Activated CD8-positive, alpha-beta memory T cell treated with anti-CD3 and anti-CD28 coated beads, Interleukin-2, amount 10 ng/mL, durations not matched to agents 7 days and 5 days (primary cell): ENCODE results near the gene GCNT3. TPM values are rescaled to one million over a fixed set of nuclear protein-coding genes. Genes with fewer than 3 reads are reported as not detected.
A peak's percentile ranks its signal among the peaks of the same experiment; 100 is the strongest.

Experiments
- ATAC-seq: fragments of 150-1000 bp; cut with Tn5 transposase; one replicate; pipeline ENCODE4 v1.10.0; 2021; ENCODE audit warnings: moderate library complexity
- CTCF ChIA-PET: fragments of 350-600 bp; sonication (Branson Sonifier 250); formaldehyde crosslinking; loops from one replicate; lab custom pipeline; 2021; ENCODE audit warnings: antibody characterized with exemption; lab: Charles Lee
- DNase-seq: peaks from one replicate; pipeline ENCODE4 v3.0.0-alpha.2; 2020
- H3K27ac Mint-ChIP-seq: one replicate; pipeline ENCODE4 v1.8.0; 2021; ENCODE audit warnings: mild to moderate bottlenecking, mixed read lengths
- H3K27me3 Mint-ChIP-seq: one replicate; pipeline ENCODE4 v1.8.0; 2021; ENCODE audit warnings: mixed read lengths
- H3K36me3 Mint-ChIP-seq: one replicate; pipeline ENCODE4 v1.8.0; 2021; ENCODE audit warnings: mild to moderate bottlenecking, mixed read lengths
- H3K4me1 Mint-ChIP-seq: one replicate; pipeline ENCODE4 v1.8.0; 2021; ENCODE audit warnings: mixed read lengths
- H3K4me3 Mint-ChIP-seq: one replicate; pipeline ENCODE4 v1.8.0; 2021; ENCODE audit warnings: mild to moderate bottlenecking, moderate library complexity, mixed read lengths
- H3K9me3 Mint-ChIP-seq: one replicate; pipeline ENCODE4 v1.8.0; 2022; ENCODE audit warnings: low read depth, mixed read lengths
- total RNA-seq, 2 experiments: library from RNA; stranded (reverse); gene quantifications; one replicate each; pipeline ENCODE4 v1.2.3, GENCODE V29; 2021

GCNT3 gene, protein sequence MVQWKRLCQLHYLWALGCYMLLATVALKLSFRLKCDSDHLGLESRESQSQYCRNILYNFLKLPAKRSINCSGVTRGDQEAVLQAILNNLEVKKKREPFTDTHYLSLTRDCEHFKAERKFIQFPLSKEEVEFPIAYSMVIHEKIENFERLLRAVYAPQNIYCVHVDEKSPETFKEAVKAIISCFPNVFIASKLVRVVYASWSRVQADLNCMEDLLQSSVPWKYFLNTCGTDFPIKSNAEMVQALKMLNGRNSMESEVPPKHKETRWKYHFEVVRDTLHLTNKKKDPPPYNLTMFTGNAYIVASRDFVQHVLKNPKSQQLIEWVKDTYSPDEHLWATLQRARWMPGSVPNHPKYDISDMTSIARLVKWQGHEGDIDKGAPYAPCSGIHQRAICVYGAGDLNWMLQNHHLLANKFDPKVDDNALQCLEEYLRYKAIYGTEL
- total RNA-seq: not detected

DNA sequence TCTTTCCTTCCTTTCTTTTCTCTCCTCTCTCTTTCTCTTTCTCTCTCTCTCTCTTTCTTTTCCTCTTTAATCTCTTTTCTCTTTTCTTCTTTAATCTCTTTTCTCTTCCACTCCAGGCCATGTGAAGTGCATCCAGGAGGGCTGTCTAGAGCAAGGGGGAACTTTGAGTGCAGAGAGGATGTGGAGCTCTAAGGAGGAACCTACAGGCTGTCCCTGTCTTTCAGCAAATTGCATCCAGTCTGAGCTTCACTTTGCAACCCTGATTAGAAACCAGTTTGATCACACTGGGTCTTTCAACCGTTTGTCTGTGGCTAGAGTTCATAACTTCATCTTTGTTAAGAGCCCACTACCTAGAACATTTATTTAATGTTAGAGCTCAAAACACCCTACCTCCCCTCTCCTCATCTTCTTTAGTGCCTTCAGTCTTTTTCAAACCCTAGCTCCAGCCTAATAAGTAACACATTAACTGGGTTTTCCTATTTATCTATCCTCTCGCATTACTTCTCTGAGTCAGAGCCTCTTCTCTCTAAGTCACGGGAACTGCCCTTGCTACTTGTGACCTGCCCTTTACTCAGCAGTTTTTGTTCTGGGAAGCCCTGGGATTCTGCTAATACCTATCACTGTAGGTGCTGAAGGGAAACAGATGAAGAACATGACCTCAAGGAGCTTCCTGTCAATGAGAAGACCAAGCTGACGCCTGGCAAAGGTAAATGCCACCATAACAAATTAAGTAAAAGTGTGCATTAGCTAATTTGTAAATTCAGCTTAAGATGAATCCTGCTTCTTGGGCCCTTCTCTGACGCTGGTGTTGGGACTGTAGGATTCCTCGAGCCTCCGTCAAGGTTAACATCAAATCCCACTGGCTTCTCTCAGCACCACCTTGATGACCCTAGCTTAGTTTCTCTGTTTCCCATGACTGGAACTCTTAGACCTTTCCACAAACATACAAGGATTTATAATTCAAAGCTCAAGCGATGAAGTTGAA lies at the start of gene GCNT3:
TSS of gene GCNT3 (plus strand) at position 508 of the 985 bp plus-strand sequence. CDS start 6,456 bp downstream, outside the sequence.
- Mint-ChIP-seq H3K9me3 (peaks cover 7% of the 10 kb centered on the region), H3K4me3 (no peak within 1 kb of the TSS), H3K27ac (no peak within 1 kb of the TSS), H3K4me1 (peaks cover 3% of the 10 kb centered on the region), H3K27me3 (peaks cover 39% of the 10 kb centered on the region), H3K36me3 (peaks cover 3% of the 10 kb centered on the region)
- ATAC-seq (no peak), DNase-seq (no peak)
- CTCF ChIA-PET: interaction anchor here (1.5 to 1.7 kb wide), 2 partner anchors 79 to 82 kb away, joined by 5 read pairs; no protein-coding TSS in a partner anchor

DNA sequence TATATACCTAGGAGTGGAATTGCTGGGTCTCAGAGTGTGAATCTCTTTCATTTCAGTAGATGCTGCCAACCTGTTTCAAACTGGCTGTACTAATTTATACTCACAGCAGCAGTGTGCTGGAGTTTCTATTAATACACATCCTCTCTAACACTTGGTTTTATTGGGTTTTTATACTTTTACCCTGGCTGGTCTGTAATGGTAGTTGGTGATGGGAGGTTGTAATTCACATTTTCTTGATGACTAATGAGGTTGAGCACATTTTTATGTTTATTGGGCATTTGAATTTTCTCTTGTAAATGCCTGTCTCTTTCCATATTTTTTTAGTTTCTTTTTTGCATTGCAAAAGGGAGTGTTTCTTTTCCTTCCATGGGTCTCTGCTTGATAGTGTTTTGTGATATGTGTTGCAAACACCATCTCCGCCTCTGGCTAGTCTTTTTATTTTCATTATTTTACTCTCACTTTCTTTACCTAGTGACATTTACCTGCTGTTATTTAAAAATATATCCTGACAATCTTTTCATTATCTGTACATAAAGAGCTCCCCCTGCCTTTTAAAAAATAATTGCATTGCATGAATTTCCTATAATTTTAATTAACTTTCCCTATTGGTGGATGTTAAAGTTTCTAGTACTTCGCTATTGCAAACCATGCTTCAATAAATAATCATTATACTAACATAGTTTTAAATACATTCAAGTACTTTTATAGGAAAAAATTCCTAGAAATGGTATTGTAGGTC lies 49.0 kb upstream of the GCNT3 start:
- H3K9me3 Mint-ChIP-seq: no peaks in the 10 kb centered on the region
- no peak for DNase-seq
- H3K4me3 Mint-ChIP-seq: no peak overlapping the region
- H3K27ac Mint-ChIP-seq: no peak overlapping the region
- no peaks in the 10 kb centered on the region for H3K36me3 Mint-ChIP-seq
- no peak for ATAC-seq
- peaks cover 26% of the 10 kb centered on the region for H3K27me3 Mint-ChIP-seq
- peaks cover 7% of the 10 kb centered on the region for H3K4me1 Mint-ChIP-seq
- CTCF ChIA-PET: no interaction called here

DNA sequence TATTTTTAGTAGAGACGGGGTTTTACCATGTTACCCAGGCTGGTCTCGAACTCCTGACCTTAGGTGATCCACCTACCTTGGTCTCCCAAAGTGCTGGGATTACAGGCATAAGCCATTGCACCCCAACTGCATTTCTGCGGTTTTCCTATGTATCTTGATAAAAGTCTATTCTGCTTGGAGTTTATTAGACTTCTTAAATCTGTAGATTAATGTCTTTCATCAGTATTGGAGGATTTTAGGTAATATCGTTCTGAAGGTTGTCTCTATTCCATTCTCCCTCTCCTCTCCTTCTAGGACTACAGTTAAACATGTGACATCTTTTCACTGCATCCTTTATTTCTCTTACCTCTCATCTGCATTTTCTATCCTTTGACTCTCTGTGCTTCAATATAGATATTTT lies 46.3 kb upstream of the GCNT3 start:
- H3K27me3 Mint-ChIP-seq: peaks cover 20% of the 10 kb centered on the region
- no peaks in the 10 kb centered on the region for H3K36me3 Mint-ChIP-seq
- CTCF ChIA-PET: no interaction called here
- no peaks in the 10 kb centered on the region for H3K9me3 Mint-ChIP-seq
- ATAC-seq (no peak), DNase-seq (no peak)
- H3K4me3 Mint-ChIP-seq: no peak overlapping the region
- H3K27ac Mint-ChIP-seq: no peak overlapping the region
- peaks cover 21% of the 10 kb centered on the region for H3K4me1 Mint-ChIP-seq

DNA sequence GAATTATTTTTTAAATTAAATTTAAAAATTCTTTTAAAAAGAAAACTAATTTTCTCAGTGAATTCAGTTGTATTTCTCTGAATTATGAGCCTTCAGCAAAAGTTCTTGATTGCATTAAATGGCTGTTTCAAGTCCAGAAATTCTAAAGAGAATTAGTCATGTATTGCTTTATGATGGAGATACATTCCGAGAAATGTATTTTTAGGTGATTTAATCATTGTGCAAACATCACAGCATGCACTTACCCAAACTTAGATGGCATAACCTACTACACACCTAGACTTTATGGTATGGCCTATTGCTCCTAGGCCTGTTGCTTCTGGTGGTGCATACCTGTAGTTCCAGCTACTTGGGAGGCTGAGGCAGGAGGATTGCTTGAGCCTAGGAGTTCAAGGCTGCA lies 44.3 kb upstream of the GCNT3 start:
- no peaks in the 10 kb centered on the region for H3K36me3 Mint-ChIP-seq
- H3K27ac Mint-ChIP-seq: no peak overlapping the region
- DNase-seq (no peak), ATAC-seq (no peak)
- peaks cover 19% of the 10 kb centered on the region for H3K27me3 Mint-ChIP-seq
- H3K9me3 Mint-ChIP-seq: no peaks in the 10 kb centered on the region
- CTCF ChIA-PET: no interaction called here
- H3K4me3 Mint-ChIP-seq: no peak overlapping the region
- H3K4me1 Mint-ChIP-seq: peaks cover 24% of the 10 kb centered on the region

DNA sequence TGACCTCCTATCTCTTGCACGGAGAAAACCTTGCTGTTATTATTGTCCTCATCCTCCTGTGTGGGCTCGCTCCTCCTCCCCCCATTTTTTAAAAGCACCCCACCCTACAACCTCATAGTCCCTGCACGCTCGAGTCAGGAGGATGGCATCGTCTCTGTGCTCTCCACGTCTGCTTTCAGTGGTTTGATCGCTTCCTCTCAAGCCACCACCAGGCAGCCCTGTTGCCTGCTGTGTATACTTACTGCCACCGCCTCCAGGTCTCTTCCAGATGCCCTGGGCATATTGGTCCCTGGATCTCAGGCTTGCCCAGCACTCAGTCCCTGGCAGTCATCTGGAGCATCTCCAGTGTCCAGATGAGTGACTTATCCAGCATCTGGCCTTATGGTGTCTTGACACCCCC lies 42.1 kb upstream of the GCNT3 start:
- CTCF ChIA-PET: no interaction called here
- Mint-ChIP-seq H3K4me3 (no peak overlapping the region), H3K36me3 (no peaks in the 10 kb centered on the region), H3K27ac (no peak overlapping the region), H3K4me1 (peaks cover 20% of the 10 kb centered on the region), H3K27me3 (peaks cover 10% of the 10 kb centered on the region), H3K9me3 (no peaks in the 10 kb centered on the region)
- ATAC-seq: peak; percentile 68
- DNase-seq: peak; percentile 58

DNA sequence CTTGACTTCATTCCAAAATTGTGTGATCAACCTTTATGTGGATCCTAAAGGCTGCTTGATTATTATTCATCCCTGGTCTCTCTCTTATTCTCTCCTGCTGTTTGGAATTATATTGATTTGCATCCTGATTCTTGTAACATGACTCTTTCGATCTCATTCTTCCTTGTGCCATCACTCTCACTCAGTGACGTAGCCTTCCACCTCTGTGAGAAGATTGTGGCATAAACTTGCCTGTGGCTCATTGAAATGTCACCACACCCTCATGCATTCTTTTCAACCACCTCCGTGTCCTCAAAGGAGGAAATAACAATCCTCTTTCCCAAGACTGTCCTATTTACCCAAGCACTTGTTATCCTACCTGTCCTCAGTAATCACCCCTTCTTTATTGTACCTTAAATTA lies 41.3 kb upstream of the GCNT3 start:
- CTCF ChIA-PET: interaction anchor here (0.6 kb wide), 1 partner anchor 151 kb away, joined by 4 read pairs; no protein-coding TSS in a partner anchor
- ATAC-seq: no peak

DNA sequence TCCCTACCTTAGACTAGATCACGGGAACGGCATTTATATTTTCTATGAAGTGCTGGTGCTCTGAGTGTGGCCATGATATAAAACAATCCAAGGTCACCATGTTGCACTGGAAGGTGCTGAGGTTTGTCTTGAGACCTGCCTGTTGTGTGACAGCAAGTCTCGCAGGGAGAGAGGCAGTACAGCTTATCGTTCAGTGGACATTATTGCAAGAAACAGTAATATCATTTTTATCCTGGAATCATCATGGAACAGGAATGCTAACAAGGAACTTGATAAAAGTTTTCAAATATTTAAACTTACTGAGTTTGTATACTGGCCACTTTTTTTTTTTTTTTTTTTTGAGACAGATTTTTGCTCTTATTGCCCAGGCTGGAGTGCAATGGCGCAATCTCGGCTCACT lies 40.0 kb upstream of the GCNT3 start:
- Mint-ChIP-seq H3K27me3 (peaks cover 2% of the 10 kb centered on the region), H3K36me3 (no peaks in the 10 kb centered on the region), H3K4me3 (no peak overlapping the region), H3K9me3 (no peaks in the 10 kb centered on the region), H3K27ac (no peak overlapping the region), H3K4me1 (peaks cover 20% of the 10 kb centered on the region)
- DNase-seq: no peak
- CTCF ChIA-PET: interaction anchor here (0.7 kb wide), 1 partner anchor 41 kb away, joined by 3 read pairs; no protein-coding TSS in a partner anchor
- no peak for ATAC-seq

More for the DNA sequence above, 41.3 kb upstream of the GCNT3 start:
- peaks cover 20% of the 10 kb centered on the region for H3K4me1 Mint-ChIP-seq
- DNase-seq: no peak
- peaks cover 8% of the 10 kb centered on the region for H3K27me3 Mint-ChIP-seq
- H3K4me3 Mint-ChIP-seq: no peak overlapping the region
- H3K9me3 Mint-ChIP-seq: no peaks in the 10 kb centered on the region
- H3K36me3 Mint-ChIP-seq: no peaks in the 10 kb centered on the region
- no peak overlapping the region for H3K27ac Mint-ChIP-seq

DNA sequence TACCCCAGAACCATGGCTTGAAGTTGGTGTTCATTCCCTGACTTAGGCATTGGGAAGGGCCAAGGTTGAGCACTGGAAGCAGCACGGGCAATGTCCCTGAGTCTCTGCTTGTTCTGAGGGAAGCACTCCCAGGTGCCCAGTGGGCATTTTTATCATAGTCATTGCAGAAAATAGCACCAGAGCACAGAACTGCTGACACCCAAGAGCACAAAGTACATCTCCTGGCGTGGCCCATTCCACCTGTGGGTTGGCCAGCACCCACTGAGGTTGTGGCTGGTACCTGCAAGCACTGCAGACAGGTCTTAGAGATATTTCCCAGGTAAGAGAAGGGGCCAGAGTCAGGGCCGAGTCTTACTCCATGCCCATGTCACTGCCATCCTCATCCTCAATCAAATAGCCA lies 28.5 kb upstream of the GCNT3 start:
- no peaks in the 10 kb centered on the region for H3K9me3 Mint-ChIP-seq
- CTCF ChIA-PET: no interaction called here
- DNase-seq: no peak
- H3K4me3 Mint-ChIP-seq: no peak overlapping the region
- no peak overlapping the region for H3K27ac Mint-ChIP-seq
- H3K4me1 Mint-ChIP-seq: peaks cover 9% of the 10 kb centered on the region
- peaks cover 6% of the 10 kb centered on the region for H3K27me3 Mint-ChIP-seq
- H3K36me3 Mint-ChIP-seq: no peaks in the 10 kb centered on the region
- ATAC-seq: no peak

DNA sequence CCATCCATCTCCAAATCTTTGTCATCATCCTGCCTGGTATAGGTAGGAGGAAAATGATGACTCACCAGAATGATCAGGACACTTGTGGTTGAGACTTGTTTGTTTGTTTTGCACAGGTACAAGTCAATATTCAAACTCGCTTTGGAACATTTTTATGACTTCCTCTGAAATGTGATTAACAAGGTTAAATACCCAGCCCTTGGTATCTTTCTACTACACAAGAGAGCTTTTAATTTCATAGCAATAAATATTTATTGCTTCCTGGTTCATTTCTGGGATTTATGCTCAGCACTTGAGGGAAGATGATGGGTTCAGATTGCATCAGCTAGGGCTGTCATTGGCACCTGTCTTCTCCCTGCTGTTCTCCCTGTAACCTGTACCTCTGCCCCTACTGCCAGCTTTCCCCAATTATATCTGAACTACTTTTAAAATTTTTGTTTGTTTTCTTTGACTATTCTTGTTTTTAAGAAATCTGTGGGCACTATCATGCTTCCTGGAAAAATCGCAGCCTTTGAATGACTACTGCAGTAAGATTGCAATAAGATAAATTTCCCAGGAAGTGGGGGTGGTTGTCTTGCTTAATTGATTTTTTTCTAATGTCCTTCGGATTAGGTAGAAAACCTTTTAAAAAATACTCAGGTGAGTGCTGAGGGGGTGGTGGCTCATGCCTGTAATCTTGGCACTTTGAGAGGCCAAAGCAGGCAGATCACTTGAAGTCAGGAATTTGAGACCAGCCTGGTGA lies 24.3 kb upstream of the GCNT3 start:
- H3K27ac Mint-ChIP-seq: no peak overlapping the region
- no peak overlapping the region for H3K4me3 Mint-ChIP-seq
- ATAC-seq (no peak), DNase-seq (no peak)
- H3K27me3 Mint-ChIP-seq: peaks cover 1% of the 10 kb centered on the region
- peaks cover 31% of the 10 kb centered on the region for H3K4me1 Mint-ChIP-seq
- CTCF ChIA-PET: interaction anchor here (0.6 to 1.8 kb wide), 2 partner anchors 55 to 691 kb away, joined by 3 to 9 read pairs; no protein-coding TSS in a partner anchor
- H3K36me3 Mint-ChIP-seq: peaks cover 1% of the 10 kb centered on the region
- no peaks in the 10 kb centered on the region for H3K9me3 Mint-ChIP-seq

DNA sequence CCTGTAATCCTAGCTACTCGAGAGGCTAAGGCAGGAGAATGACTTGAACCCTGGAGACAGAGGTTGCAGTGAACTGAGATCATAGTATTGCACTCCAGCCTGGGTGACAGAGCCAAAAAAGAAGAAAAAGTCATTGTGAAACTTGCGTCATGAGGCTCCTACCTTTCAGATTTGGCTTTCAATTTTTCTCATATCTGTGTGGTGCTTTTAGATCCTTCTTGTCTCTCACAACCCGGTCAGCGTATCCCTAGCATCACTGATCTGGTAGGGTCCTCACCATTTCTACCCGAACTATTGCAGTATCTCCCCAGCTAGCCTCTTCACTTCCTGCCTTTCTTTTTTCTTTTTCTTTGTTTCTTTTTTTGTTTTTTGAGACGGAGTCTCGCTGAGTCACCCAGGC lies 21.6 kb upstream of the GCNT3 start:
- peak overlapping the region; percentile 71 for H3K4me3 Mint-ChIP-seq
- peak; percentile 80 for ATAC-seq
- DNase-seq: peak; percentile 52
- CTCF ChIA-PET: interaction anchor here (0.6 to 1.6 kb wide), 3 partner anchors 57 to 100 kb away, joined by 3 to 7 read pairs (median 3); no protein-coding TSS in a partner anchor
- H3K4me1 Mint-ChIP-seq: peaks cover 31% of the 10 kb centered on the region
- peak overlapping the region; percentile 96 for H3K27ac Mint-ChIP-seq
- peaks cover 1% of the 10 kb centered on the region for H3K36me3 Mint-ChIP-seq
- peaks cover 2% of the 10 kb centered on the region for H3K27me3 Mint-ChIP-seq
- H3K9me3 Mint-ChIP-seq: no peaks in the 10 kb centered on the region

DNA sequence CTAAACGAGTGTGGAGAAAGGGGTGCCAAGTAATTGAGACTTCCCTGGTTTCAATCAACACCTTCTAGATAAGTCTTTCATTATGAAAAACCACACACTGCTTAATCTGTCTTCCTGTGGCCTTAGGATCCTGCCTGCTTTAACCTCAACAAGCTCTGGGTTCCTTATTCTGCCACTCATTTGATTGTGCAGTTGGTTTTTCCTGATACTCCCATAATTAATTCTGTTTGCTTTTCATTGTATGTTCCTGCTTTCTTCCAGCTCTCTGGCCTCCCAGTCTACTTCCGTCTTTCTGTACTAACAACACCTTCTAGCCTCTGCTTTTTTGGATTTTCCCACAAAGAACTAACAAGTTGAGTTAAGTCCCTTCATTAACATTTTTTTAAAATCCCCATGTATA lies 20.2 kb upstream of the GCNT3 start:
- Mint-ChIP-seq H3K9me3 (no peaks in the 10 kb centered on the region), H3K27ac (peak overlapping the region; percentile 47), H3K4me3 (no peak overlapping the region), H3K27me3 (peaks cover 2% of the 10 kb centered on the region), H3K36me3 (peaks cover 1% of the 10 kb centered on the region), H3K4me1 (peaks cover 31% of the 10 kb centered on the region)
- DNase-seq: no peak
- CTCF ChIA-PET: interaction anchor here (0.7 to 1.6 kb wide), 3 partner anchors 58 to 612 kb away, joined by 3 to 7 read pairs (median 3); partner anchors contain the start of gene GTF2A2
- no peak for ATAC-seq

DNA sequence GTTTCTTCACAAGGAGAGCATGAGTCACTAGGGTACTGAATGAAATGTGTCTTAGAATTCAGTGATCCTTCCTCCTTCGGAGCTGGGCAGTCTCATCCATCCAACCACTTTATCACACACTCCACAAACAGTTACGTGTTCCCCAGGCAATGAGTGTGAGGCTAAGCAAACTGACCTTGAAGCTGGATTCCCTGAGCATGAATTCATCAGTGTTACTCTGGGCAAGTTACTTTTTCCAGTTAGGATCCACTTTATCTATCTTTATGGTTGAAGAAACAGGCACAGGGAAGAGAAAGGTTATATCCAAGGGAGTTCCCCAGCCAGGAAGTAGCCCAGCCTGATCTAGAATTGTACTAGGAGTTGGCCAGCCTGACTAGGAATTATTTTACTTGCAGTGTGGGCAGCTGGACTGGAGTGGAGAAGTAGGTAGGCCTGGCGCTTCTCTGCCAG lies 17.1 kb upstream of the GCNT3 start:
- H3K4me3 Mint-ChIP-seq: no peak overlapping the region
- no peak overlapping the region for H3K27ac Mint-ChIP-seq
- CTCF ChIA-PET: interaction anchor here (0.7 to 0.9 kb wide), 2 partner anchors 26 to 306 kb away, joined by 3 read pairs; no protein-coding TSS in a partner anchor

More for the DNA sequence above, 17.1 kb upstream of the GCNT3 start:
- no peaks in the 10 kb centered on the region for H3K9me3 Mint-ChIP-seq
- peaks cover 14% of the 10 kb centered on the region for H3K27me3 Mint-ChIP-seq
- peaks cover 20% of the 10 kb centered on the region for H3K4me1 Mint-ChIP-seq
- H3K36me3 Mint-ChIP-seq: peaks cover 1% of the 10 kb centered on the region
- DNase-seq (no peak), ATAC-seq (no peak)
